ENCODE data around the gene STMN3.

DNA sequence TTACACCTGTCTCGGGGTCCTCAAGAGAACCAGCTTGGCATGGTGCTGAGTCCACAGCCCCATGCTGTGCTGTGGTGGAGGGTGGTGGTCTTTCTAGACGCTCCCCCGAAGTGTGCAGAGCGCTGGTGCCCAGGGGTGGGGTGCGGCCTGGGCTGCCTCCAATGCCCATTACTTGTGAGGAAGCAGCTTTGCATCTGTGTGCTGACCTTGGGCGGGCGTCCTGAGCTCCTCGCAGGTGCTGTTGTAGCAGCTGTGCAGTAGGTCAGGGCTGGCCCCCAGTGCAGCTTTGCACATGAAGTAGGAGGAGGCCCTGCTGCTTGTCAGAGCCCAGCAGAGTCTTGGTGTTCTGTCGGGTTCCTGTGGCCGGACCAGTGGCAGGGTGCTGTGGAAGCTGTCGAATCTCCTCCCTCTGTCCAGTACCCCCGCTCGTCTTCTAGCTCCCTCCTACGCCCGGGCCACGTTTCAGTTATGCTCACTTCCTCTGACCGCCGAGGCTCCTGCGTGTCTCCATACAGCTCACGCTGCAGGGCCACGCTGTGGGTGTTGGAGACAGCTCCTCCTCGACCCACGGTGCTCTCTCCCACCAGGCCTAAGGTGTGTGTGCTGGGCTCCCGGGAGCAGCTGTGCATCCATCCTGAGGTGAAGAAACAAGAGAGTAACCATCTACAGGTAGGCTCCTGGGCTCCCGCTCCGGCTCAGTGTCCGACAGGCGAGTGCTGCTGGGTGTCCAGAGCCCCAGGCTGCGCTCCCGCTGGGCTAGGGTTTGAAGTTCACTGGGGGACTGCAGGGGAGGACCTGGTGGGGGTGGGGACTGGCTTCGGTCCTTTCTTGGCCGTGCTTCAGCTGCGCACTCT lies 9.0 kb upstream of the STMN3 start:
- TF ChIP-seq POLR2A (IDR thresholded peaks at IDR 0.05) = no peak
- TF ChIP-seq, protein P1, sequence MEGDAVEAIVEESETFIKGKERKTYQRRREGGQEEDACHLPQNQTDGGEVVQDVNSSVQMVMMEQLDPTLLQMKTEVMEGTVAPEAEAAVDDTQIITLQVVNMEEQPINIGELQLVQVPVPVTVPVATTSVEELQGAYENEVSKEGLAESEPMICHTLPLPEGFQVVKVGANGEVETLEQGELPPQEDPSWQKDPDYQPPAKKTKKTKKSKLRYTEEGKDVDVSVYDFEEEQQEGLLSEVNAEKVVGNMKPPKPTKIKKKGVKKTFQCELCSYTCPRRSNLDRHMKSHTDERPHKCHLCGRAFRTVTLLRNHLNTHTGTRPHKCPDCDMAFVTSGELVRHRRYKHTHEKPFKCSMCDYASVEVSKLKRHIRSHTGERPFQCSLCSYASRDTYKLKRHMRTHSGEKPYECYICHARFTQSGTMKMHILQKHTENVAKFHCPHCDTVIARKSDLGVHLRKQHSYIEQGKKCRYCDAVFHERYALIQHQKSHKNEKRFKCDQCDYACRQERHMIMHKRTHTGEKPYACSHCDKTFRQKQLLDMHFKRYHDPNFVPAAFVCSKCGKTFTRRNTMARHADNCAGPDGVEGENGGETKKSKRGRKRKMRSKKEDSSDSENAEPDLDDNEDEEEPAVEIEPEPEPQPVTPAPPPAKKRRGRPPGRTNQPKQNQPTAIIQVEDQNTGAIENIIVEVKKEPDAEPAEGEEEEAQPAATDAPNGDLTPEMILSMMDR (IDR thresholded peaks at IDR 0.05) = no peak

Measured in thyroid gland (tissue), 4 donors.